Heart left ventricle (tissue), 13 donors: ENCODE data around the gene PDF.

ENCODE experiments used
- CTCF ChIP-seq, 12 donors: fragments of 200-600 bp; sonication (generic) in 4 of 12; IDR thresholded peaks; one replicate each; pipeline versions ENCODE4 v1.5.0 to v1.8.0; 2018 to 2022; ENCODE audit warnings: antibody characterized with exemption in 12 of 12, mild to moderate bottlenecking in 5 of 12
- POLR2A ChIP-seq, 2 donors: fragments of 450-650 bp; IDR thresholded peaks; one replicate each; pipeline ENCODE4 v1.6.1; 2017; ENCODE audit warnings: antibody characterized with exemption in 2 of 2, mild to moderate bottlenecking in 2 of 2, moderate library complexity in 2 of 2
- donor health status: ischemic (EF 13 %, LVEDD 7.1; RV severe dilation, severe dysfunction).
- donor health status: DM: no; HTN: yes; CAD: no.
- donor health status: DM: no; HTN: no; CAD: no.
- donor health status: ischemic (EF 25% LVEDD 6.9; RV normal size, moderate dysfunction).
- donor health status: ischemic (EF 25% LVEDD 5.7; RV mildly dilated, moderate dysfunction).
- donor health status: ischemic (EF 35%, LVEDD 5.7; RV mildly dilated, moderate dysfunction).
- donor health status: nonischemic (EF 11% LVEDD 7.7; RV severe dilation, severe dysfunction).
- donor health status: DM: yes; HTN: yes; CAD: no.
- donor health status: PGD.
- donor health status: ischemic (EF 29% LVEDD 5.4; RV normal size, mild dysfunction).
- donor health status: nonischemic (EF 23%, LVEDD 6.1; RV moderate dilation, normal function).

GRCh38 chr16:69302301-69302700, 28.1 kb downstream of the PDF start:
- TF ChIP-seq POLR2A (IDR thresholded peaks at IDR 0.05) = no peak
- TF ChIP-seq CTCF (IDR thresholded peaks at IDR 0.05) = no peak
